NCI-H2196 (cell line): Measurements from ENCODE around the gene SMARCA2.
A peak's percentile ranks its signal among the peaks of the same experiment; 100 is the strongest.

Experiments
- DNase-seq: peaks from one replicate; lab custom pipeline; 2025; ENCODE audit not compliant: unreplicated experiment; lab: John Stamatoyannopoulos, UW

Gene SMARCA2

DNA sequence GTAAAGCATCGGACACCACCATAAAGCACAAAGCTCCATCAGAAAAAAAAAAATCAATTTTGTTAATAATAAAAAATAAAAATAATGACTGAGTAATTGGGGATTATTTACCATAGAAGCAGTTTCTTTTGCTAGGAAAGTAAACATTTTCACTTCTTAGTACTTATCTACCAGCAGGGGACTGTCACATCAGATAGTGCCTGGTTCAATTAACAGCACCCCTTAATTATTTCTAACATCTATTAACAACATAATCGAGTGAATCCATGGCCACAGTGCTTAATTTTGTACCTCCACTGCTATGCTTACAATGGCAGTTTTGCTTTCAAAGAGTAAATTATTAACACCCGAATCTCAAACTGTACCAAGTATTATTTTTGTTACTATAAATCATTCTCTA is 221.7 kb downstream of the SMARCA2 start:
- DNase-seq: no peak

DNA sequence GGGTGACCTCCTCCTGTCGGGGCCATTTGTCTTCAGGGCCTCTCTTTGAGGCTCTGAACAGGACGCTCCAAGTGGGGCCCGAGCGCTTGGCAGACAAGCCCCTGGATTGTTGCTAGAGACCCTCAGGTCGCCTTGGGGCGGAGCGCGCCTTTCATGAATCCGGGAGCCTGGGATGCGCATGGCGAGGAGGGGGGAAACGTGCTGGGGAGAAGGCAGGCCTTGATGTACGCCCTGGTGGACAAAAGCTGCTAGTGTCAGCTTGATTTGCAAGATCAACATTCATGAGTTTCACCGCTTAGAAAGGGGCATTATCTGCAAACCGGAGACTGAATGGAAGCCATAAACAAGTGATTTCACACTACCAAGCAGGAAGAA is 226.3 kb downstream of the SMARCA2 start:
- DNase-seq: no peak

DNA sequence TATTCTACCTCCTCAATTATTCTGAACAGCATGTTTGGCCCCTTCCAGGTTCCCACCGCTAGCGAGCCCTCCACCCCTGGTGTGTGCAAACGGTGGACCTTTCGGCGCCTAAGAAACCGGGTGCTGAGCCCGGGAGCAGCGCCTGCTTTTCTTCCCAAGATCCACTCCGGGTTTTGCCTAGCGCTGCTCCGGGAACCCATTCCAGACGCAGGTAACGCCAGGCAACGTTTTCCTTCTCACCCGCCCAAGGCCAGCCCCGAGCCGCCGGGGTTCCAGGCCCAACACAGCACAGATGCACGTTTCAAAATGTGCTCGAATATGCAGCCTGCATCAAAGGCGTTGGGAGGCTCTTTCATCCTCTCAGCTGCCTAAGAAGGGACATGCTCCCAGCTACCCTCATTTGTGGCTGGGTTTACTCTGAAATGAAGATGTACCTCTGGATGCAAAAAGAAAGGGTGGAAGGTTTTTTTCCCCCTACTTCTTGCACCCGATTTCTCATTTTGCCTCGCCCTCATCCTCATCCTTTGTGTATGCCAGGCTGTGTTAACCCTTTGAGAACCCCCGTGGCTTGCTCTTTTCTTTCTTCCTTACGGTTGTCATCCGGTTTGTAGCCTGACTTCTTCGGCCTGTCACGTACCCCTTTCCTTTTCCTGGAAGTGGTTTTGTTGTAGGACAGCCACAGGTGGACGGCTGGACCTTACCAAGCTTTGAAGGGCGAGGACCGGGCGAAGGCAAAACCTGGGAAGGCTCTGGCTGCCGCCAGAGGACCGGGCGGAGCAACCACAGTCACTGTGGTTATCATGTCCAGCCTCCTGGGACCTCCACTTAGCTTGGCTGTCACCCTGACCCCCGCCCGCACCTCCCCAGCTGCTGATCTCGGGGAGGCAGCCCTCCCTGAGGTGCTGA is 226.9 kb downstream of the SMARCA2 start:
- peak; percentile 97 for DNase-seq

DNA sequence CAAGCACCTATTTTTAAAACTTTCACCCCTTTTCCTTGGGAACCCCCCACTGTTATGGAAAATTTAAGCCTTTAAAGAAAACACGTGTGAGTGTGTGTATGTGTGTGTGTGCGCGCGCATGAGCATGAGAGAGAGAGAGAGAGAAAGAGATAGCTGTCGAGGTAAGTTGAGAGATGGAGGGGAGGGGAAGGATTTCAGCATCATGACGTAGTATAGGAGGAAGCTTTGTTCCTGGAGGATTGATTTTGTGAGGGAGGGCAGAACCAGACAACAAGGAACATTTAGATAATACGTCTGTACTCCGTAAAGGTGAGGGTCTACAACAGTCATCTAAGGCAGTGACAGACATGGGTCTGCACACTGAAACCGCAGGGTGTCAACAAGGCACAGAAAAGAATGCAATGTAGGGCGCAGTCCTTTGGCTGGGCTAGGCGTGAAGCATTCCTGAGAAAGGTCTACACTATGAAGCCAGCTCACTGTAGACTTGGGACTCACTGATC is 227.7 kb downstream of the SMARCA2 start:
- no peak for DNase-seq
